Activated B cell treated with CpG ODN at 0.5 μM for 24 hours (primary cell): Measurements from ENCODE around the gene MCF2L2. TPM values are rescaled to one million over a fixed set of nuclear protein-coding genes. Genes with fewer than 3 reads are reported as not detected.
"Not testable (repeated sequence)": the region's sequence is repeated elsewhere in the genome, so short reads cannot be mapped to it uniquely, and the experiment has no call there.

Experiments
- ATAC-seq: fragments of 200-7000 bp; cut with Tn5 transposase; one replicate; pipeline ENCODE4 v1.10.0; 2021; ENCODE audit warnings: low read depth, mild to moderate bottlenecking, moderate library complexity
- CTCF ChIA-PET: fragments of 350-600 bp; sonication (Branson Sonifier 250); formaldehyde crosslinking; loops from one replicate; lab custom pipeline; 2021; ENCODE audit warnings: antibody characterized with exemption; lab: Charles Lee
- POLR2A ChIA-PET: fragments of 350-600 bp; sonication (Branson Sonifier 250); formaldehyde crosslinking; loops from one replicate; lab custom pipeline; 2021; ENCODE audit warnings: antibody characterized with exemption; lab: Charles Lee
- DNase-seq: peaks from one replicate; pipeline ENCODE4 v3.0.0; 2022
- H3K27ac Mint-ChIP-seq: one replicate; pipeline ENCODE4 v1.8.0; 2020; ENCODE audit warnings: mixed read lengths
- H3K27me3 Mint-ChIP-seq: one replicate; pipeline ENCODE4 v1.8.0; 2021; ENCODE audit warnings: mixed read lengths
- H3K36me3 Mint-ChIP-seq: one replicate; pipeline ENCODE4 v1.8.0; 2021; ENCODE audit warnings: low read depth, mixed read lengths
- H3K4me1 Mint-ChIP-seq: one replicate; pipeline ENCODE4 v1.8.0; 2021; ENCODE audit warnings: mixed read lengths
- H3K4me3 Mint-ChIP-seq: one replicate; pipeline ENCODE4 v1.8.0; 2020; ENCODE audit warnings: mild to moderate bottlenecking, mixed read lengths
- H3K9me3 Mint-ChIP-seq: one replicate; pipeline ENCODE4 v1.8.0; 2020; ENCODE audit warnings: mixed read lengths
- intact Hi-C: fragments of 100-400 bp; cut with micrococcal nuclease; formaldehyde crosslinking; loops from one replicate; pipeline ENCODE4 v1.15.1; 2024
- total RNA-seq: library from RNA; stranded (reverse); gene quantifications from 2 replicates; pipeline ENCODE4 v1.2.3, GENCODE V29; 2022
- TF ChIP-seq, protein P1 (sequence below): fragments of 200-600 bp; IDR thresholded peaks from one replicate; pipeline ENCODE4 v1.8.0; 2022; ENCODE audit warnings: antibody characterized with exemption, mild to moderate bottlenecking

MCF2L2 gene
- total RNA-seq, 1 donor from 2014 or later, result 2.4 TPM

DNA sequence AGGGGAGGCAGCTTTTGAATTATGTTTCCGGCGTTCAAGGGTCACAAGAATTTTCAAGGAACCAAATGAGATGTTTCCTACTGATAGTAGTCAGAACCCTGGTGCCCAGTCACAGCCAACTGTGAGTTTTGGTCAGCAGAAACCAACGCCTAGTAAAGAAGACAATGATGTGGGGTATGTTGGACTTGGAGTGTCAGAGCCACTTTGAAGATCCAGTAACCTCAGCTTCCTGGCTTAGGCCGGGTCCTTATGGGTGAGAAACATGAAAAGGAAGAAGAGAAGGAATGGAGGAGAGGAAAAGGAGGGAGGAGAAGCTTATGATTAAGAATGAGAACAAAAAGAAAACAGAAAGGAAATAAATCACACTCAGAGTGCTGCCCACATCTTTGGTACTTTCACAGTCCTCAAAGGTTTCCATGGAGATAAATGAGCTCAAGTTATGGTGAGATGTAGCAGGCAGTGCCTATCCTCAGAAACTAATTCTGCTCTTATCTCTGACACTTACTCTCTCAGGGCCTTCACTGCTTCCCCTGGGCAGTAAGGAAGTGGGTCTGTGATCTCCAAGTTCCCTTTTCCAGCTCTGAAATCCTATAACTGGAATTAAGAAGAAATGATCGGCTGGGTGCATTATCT, 2.0 kb upstream of the MCF2L2 start:
- Mint-ChIP-seq H3K27me3 (peaks cover 21% of the 10 kb centered on the region), H3K4me3 (no peak overlapping the region), H3K4me1 (peaks cover 16% of the 10 kb centered on the region), H3K36me3 (no peaks in the 10 kb centered on the region), H3K9me3 (no peaks in the 10 kb centered on the region), H3K27ac (no peak overlapping the region)
- DNase-seq (no peak), ATAC-seq (no peak)
- TF ChIP-seq, protein P1, sequence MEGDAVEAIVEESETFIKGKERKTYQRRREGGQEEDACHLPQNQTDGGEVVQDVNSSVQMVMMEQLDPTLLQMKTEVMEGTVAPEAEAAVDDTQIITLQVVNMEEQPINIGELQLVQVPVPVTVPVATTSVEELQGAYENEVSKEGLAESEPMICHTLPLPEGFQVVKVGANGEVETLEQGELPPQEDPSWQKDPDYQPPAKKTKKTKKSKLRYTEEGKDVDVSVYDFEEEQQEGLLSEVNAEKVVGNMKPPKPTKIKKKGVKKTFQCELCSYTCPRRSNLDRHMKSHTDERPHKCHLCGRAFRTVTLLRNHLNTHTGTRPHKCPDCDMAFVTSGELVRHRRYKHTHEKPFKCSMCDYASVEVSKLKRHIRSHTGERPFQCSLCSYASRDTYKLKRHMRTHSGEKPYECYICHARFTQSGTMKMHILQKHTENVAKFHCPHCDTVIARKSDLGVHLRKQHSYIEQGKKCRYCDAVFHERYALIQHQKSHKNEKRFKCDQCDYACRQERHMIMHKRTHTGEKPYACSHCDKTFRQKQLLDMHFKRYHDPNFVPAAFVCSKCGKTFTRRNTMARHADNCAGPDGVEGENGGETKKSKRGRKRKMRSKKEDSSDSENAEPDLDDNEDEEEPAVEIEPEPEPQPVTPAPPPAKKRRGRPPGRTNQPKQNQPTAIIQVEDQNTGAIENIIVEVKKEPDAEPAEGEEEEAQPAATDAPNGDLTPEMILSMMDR, result no peak
- ChIA-PET POLR2A (no interaction called here), CTCF (no interaction called here)
- intact Hi-C loops, result no loop called here

DNA sequence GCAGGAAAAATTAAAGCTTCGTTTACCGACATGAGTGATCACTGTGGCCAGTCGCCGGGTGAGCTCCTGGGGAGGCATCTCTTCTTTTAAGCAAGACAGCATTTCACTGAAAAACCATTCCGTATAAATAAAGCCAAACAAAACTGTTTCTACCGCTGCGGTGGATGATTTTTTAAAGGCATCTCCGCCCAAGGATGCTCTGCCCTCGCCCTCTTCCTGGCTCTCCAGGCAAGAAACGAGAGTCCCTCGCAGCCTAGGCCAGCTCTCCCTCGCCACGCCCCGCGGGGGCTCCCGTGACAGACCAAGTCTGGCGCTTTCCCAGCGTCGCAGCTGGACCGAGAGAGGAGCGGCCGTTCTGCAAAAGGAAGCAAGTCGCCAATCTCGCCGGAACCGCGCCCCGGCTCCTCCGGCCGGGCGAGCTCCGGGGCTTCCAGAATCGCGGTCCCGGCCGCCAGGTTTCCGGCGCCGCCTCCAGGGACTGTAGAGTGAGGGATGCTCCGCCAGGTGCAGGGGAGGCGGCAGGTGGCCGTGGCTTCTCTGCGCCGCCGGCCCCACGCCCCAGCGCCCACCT, 458 bp downstream of the MCF2L2 start:
- H3K4me1 Mint-ChIP-seq, result peaks cover 7% of the 10 kb centered on the region
- ATAC-seq, result peak; percentile 47
- no peaks in the 10 kb centered on the region for H3K36me3 Mint-ChIP-seq
- peaks cover 2% of the 10 kb centered on the region for H3K9me3 Mint-ChIP-seq
- no peak overlapping the region for H3K27ac Mint-ChIP-seq
- DNase-seq, result no peak
- peak overlapping the region; percentile 81 for H3K4me3 Mint-ChIP-seq
- peaks cover 16% of the 10 kb centered on the region for H3K27me3 Mint-ChIP-seq
- intact Hi-C loops, result loop anchor here (2.0 kb wide), 1 partner anchor 19 kb away; no protein-coding TSS in a partner anchor
- ChIA-PET CTCF (interaction anchor here (1.0 kb wide), 1 partner anchor 339 kb away, joined by 3 read pairs; no protein-coding TSS in a partner anchor), POLR2A (interaction anchor here (0.8 to 1.7 kb wide), 3 partner anchors 20 to 634 kb away, joined by 3 to 7 read pairs (median 3); no protein-coding TSS in a partner anchor)
- TF ChIP-seq, protein P1, result no peak

DNA sequence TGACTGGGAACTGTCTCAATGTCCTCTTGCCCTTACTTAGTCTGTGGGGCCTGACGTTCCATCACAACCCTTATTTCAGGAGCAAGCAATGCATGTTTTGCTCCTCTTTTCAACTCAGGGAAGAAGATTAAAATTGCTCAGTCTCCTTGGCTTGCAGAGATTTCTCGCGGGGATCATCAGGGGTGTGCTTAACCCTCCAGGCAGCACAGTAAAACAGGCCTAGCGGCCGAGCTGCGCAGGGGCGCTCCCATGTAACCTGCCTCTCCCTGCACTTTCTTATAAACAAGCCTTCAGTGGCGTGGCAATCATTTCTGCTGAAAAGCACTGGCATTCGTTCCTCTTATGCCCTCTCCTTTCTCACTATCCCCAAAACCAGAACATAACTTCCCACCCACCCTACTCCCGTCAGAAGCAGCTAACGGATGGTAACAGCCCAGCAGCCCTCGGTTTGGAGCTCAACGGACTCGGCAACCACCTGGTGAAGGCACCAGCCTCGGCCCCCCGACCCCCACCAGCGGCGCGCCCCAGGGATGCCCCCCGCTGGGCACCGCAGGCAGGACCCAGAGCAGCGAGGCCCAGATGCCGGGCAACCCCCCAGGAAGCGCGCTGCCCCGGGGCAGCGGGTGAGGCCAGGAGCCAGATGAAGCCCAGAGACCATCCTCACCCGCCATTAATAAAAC, 1.1 kb downstream of the MCF2L2 start:
- ATAC-seq (no peak), DNase-seq (no peak)
- peaks cover 4% of the 10 kb centered on the region for H3K9me3 Mint-ChIP-seq
- POLR2A ChIA-PET, result interaction anchor here (0.8 to 1.7 kb wide), 3 partner anchors 20 to 633 kb away, joined by 3 to 7 read pairs (median 3); no protein-coding TSS in a partner anchor
- peaks cover 7% of the 10 kb centered on the region for H3K4me1 Mint-ChIP-seq
- TF ChIP-seq, protein P1, result no peak
- H3K27me3 Mint-ChIP-seq, result peaks cover 16% of the 10 kb centered on the region
- intact Hi-C loops, result no loop called here
- H3K27ac Mint-ChIP-seq, result no peak overlapping the region
- H3K4me3 Mint-ChIP-seq, result peak overlapping the region; percentile 81
- no peaks in the 10 kb centered on the region for H3K36me3 Mint-ChIP-seq
- CTCF ChIA-PET, result no interaction called here

DNA sequence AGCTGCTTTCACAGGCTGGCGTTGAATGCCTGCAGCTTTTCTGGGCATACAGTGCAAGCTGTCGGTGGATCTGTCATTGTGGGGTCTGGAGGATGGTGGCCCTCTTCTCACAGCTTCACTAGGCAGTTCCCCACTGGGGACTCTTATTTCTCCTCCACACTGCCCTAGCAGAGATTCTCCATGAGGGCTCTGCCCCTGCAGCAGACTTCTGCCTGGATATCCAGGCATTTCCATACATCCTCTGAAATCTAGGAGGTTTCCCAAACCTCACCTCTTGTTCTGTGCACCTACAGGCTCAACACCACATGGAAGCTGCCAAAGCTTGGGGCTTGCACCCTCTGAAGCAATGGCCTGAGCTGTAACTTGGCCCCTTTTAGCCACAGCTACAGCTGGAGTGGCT, 9.6 kb downstream of the MCF2L2 start:
- POLR2A ChIA-PET, ATAC-seq, H3K27ac Mint-ChIP-seq, H3K36me3 Mint-ChIP-seq, H3K27me3 Mint-ChIP-seq, intact Hi-C loops, CTCF ChIA-PET, H3K4me1 Mint-ChIP-seq, DNase-seq, H3K4me3 Mint-ChIP-seq: not testable (repeated sequence)
- H3K9me3 Mint-ChIP-seq, result peaks cover 30% of the 10 kb centered on the region

DNA sequence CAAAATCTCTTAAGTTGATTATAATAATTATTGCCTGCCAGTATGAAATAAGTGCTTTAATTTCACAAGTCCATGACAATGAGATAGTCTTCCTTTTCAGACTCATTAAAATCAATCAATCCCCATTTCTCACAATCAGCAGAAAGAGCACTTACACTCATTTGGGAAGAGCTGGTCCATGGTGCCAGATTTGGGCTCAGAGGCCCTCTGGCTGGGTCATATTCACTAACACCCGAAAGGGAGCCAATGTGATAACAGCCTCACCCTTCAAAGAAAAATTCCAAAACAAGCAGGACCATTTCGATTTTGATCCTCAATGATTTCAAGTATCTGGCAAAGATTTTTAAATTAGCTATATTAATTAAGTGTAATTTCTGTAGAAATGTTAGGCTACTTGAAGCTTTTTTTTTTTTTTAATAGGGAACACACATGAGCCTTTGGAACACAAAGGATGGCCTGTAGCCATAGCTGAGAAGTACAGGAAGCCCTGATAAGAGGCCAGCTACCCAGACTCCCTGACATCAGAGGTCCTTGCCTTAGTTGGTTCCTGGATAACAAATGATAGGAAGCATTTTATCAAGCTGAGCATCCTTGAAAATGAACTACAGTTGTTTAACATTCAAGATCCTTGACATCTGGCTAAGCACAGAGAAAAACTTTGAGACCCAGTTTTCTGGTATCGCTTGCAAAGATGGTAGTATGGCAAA, 17.1 kb downstream of the MCF2L2 start:
- no peaks in the 10 kb centered on the region for H3K9me3 Mint-ChIP-seq
- H3K36me3 Mint-ChIP-seq, result no peaks in the 10 kb centered on the region
- H3K4me3 Mint-ChIP-seq, result no peak overlapping the region
- H3K4me1 Mint-ChIP-seq, result no peaks in the 10 kb centered on the region
- ChIA-PET POLR2A (interaction anchor here (0.6 to 1.0 kb wide), 2 partner anchors 11 to 286 kb away, joined by 3 to 4 read pairs; partner anchors contain the start of gene YEATS2), CTCF (interaction anchor here (1.3 kb wide), 1 partner anchor 25 kb away, joined by 3 read pairs; no protein-coding TSS in a partner anchor)
- peaks cover 8% of the 10 kb centered on the region for H3K27me3 Mint-ChIP-seq
- TF ChIP-seq, protein P1, result no peak
- DNase-seq, result no peak
- no peak overlapping the region for H3K27ac Mint-ChIP-seq
- ATAC-seq, result no peak
- intact Hi-C loops, result no loop called here
